Liver (tissue), 9 donors: ENCODE results near the gene RABL6. TPM values are rescaled to one million over a fixed set of nuclear protein-coding genes. Genes with fewer than 3 reads are reported as not detected.
A peak's percentile ranks its signal among the peaks of the same experiment; 100 is the strongest.
"Not testable (repeated sequence)": the region's sequence is repeated elsewhere in the genome, so short reads cannot be mapped to it uniquely, and the experiment has no call there.

Experiments used
- DNase-seq: peaks from one replicate; pipeline ENCODE4 v3.0.0-alpha.2; 2017; ENCODE audit warnings: low spot score
- H3K27ac ChIP-seq, 2 donors: one replicate each; pipeline ENCODE4 v1.7.0; 2013; ENCODE audit warnings: inconsistent platforms in 2 of 2, low read length in 2 of 2, control low read depth in 1 of 2, low read depth in 1 of 2, mild to moderate bottlenecking in 1 of 2
- H3K27me3 ChIP-seq, 4 donors: one replicate each; pipeline versions ENCODE4 v1.6.1 to v1.7.0; 2013; ENCODE audit warnings: low read length in 3 of 4, inconsistent platforms in 1 of 4, mild to moderate bottlenecking in 1 of 4, moderate library complexity in 1 of 4; ENCODE audit not compliant: control insufficient read depth in 4 of 4, insufficient read depth in 4 of 4
- H3K36me3 ChIP-seq, 4 donors: one replicate each; pipeline versions ENCODE4 v1.6.1 to v1.7.0; 2013; ENCODE audit warnings: low read length in 3 of 4, mild to moderate bottlenecking in 3 of 4, low read depth in 1 of 4, moderate library complexity in 1 of 4; ENCODE audit not compliant: control insufficient read depth in 4 of 4, insufficient read depth in 3 of 4
- H3K4me1 ChIP-seq, 4 donors: one replicate each; pipeline versions ENCODE4 v1.6.1 to v1.7.0; 2013; ENCODE audit warnings: low read length in 3 of 4, mild to moderate bottlenecking in 3 of 4, moderate library complexity in 1 of 4; ENCODE audit not compliant: control insufficient read depth in 4 of 4, insufficient read depth in 4 of 4
- H3K4me3 ChIP-seq, 3 donors: one replicate each; pipeline versions ENCODE4 v1.6.1 to v1.7.0; 2013; ENCODE audit warnings: low read length in 3 of 3, control low read depth in 1 of 3, low read depth in 1 of 3, mild to moderate bottlenecking in 1 of 3
- H3K9ac ChIP-seq, 2 donors: one replicate each; pipeline ENCODE4 v1.7.0; 2013; ENCODE audit warnings: low read length in 2 of 2, mild to moderate bottlenecking in 2 of 2, moderate library complexity in 2 of 2, control low read depth in 1 of 2, low read depth in 1 of 2
- H3K9me3 ChIP-seq, 4 donors: one replicate each; pipeline versions ENCODE4 v1.6.1 to v1.7.0; 2013; ENCODE audit warnings: low read length in 3 of 4; ENCODE audit not compliant: control insufficient read depth in 4 of 4
- EGR1 ChIP-seq, 2 donors: IDR thresholded peaks; 2 replicates each; pipeline ENCODE4 v1.6.1; 2016 to 2018; ENCODE audit warnings: antibody characterized with exemption in 2 of 2, low read depth in 2 of 2
- GABPA ChIP-seq, 2 donors: IDR thresholded peaks in 1 of 2; conservative IDR thresholded peaks in 1 of 2; 2 replicates each; pipeline ENCODE4 v1.6.1; 2016; ENCODE audit warnings: antibody characterized with exemption in 2 of 2, mild to moderate bottlenecking in 1 of 2, moderate library complexity in 1 of 2
- HNF4A ChIP-seq, 2 donors: conservative IDR thresholded peaks; 2 replicates each; pipeline ENCODE4 v1.6.1; 2016; ENCODE audit warnings: antibody characterized with exemption in 2 of 2, mild to moderate bottlenecking in 2 of 2
- HNF4G ChIP-seq: IDR thresholded peaks from 2 replicates; pipeline ENCODE4 v1.6.1; 2016; ENCODE audit warnings: antibody characterized with exemption
- NR2F2 ChIP-seq: IDR thresholded peaks from 2 replicates; pipeline ENCODE4 v1.6.1; 2016; ENCODE audit warnings: antibody characterized with exemption
- RAD21 ChIP-seq, 2 donors: IDR thresholded peaks; 2 replicates each; pipeline ENCODE4 v1.6.1; 2016; ENCODE audit warnings: antibody characterized with exemption in 2 of 2, mild to moderate bottlenecking in 2 of 2
- RXRA ChIP-seq, 2 donors: IDR thresholded peaks; 2 replicates each; pipeline ENCODE4 v1.6.1; 2017 to 2018; ENCODE audit warnings: antibody characterized with exemption in 2 of 2, mild to moderate bottlenecking in 1 of 2
- SP1 ChIP-seq: IDR thresholded peaks from 2 replicates; pipeline ENCODE4 v1.6.1; 2018; ENCODE audit warnings: antibody characterized with exemption, mild to moderate bottlenecking
- TAF1 ChIP-seq: conservative IDR thresholded peaks from 2 replicates; pipeline ENCODE4 v1.6.1; 2016; ENCODE audit warnings: antibody characterized with exemption, mild to moderate bottlenecking
- WGBS: extraction: QIAGEN DNeasy Blood & Tissue Kit; methylation state at CpG from one replicate; pipeline ENCODE4 v1.1.7; 2013; 5-methylcytosine and 5-hydroxymethylcytosine counted together
- polyA plus RNA-seq, 2 donors: library from polyadenylated mRNA; stranded (reverse) in 1 of 2; unstranded in 1 of 2; fragments of 200-250 nt in 1 of 2; fragments of >200 nt in 1 of 2; fragmentation: Nextera tagmentation in 1 of 2; extraction: Ambion mirVana in 1 of 2; gene quantifications; one replicate each; pipeline versions ENCODE4 v1.2.1 to v1.2.3, GENCODE V29; 2013 to 2015
- total RNA-seq, 2 donors: library from RNA; depleted of rRNA; stranded (reverse); fragments of >200 nt; gene quantifications; one replicate each; pipeline ENCODE4 v1.2.3, GENCODE V29; 2014
- TF ChIP-seq, protein P1 (sequence below): IDR thresholded peaks from 2 replicates; pipeline ENCODE4 v1.6.1; 2016; ENCODE audit warnings: antibody characterized with exemption
- TF ChIP-seq, protein P2 (sequence below): IDR thresholded peaks from 2 replicates; pipeline ENCODE4 v1.6.1; 2016; ENCODE audit warnings: antibody characterized with exemption
- TF ChIP-seq, protein P3 (sequence below): fragments of 150-350 bp; IDR thresholded peaks from 2 replicates; pipeline ENCODE4 v1.5.1; 2017; ENCODE audit warnings: improper control_type of control experiment, low read depth, low read length; ENCODE audit not compliant: missing input control
- donor health status: healthy.
- donor health status: healthy.
- donor health status: healthy.
- donor health status: healthy.
- donor health status: healthy.

RABL6 gene
- total and polyA plus RNA-seq, 4 donors: 3.6 to 32.6 (median 10.7) TPM

DNA sequence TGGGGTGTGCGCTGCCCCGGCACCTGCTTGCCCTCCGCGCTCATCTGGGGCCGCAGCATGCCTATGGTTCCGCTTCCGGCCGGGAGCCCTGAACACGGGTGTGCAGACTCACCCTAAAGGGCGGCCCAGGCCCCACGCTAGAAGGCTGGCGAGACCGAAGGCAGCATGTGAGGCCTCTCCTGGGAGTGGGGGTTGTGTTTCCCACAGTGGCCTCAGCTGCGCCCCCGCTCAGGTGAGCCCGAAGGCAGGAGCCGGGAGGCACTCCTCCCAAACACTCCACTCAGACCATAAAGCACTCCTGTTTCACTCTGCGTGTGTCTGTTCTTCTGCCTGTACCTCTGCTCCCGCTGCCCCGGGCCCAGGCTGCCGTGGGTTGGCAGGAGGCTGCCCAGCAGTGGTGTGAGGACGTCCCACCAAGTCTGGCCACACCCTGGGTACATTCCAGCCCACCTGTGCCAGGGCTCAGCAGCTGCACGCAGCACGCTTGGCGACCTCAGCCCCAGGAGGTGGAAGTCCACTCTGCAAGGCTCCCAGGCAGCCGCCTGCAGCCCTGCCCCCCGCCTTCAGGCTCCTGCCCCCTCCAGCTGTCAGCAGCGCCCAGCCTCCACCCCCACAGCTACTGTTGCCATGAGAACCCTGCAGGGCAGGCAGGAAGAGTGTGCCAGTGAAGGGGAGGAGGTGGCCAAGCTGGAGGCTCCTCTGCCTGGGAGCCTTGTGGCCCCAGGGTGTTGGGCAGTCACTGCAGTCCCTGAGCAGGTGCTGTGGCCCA lies 33.3 kb downstream of the RABL6 start:
- Histone ChIP-seq H3K4me3 (no peak overlapping the region), H3K27ac (peak overlapping the region in 1 of 2 donors; percentile 40), H3K9me3 (no peaks in the 10 kb centered on the region), H3K36me3 (peaks cover 0 to 9% (median 7%) of the 10 kb centered on the region in 4 donors), H3K9ac (no peak overlapping the region), H3K4me1 (peaks cover 16 to 40% (median 32%) of the 10 kb centered on the region in 4 donors), H3K27me3 (no peaks in the 10 kb centered on the region)
- no peak for DNase-seq
- TF ChIP-seq RAD21 (IDR thresholded peaks at IDR 0.05) (peak in 1 of 2 donors; percentile 56), HNF4G (peak; percentile 88), EGR1 (IDR thresholded peaks at IDR 0.05; ENCODE audit: low read depth in 2 of 2) (peak; percentile 71 to 76), GABPA (IDR thresholded peaks at IDR 0.05 in 1 of 2, conservative IDR thresholded peaks at IDR 0.05 in 1 of 2) (no peak), NR2F2 (peak; percentile 9), RXRA (IDR thresholded peaks at IDR 0.05) (peak; percentile 57 to 65), HNF4A (conservative IDR thresholded peaks at IDR 0.05) (peak; percentile 88 to 92), SP1 (peak; percentile 92), TAF1 (no peak)
- TF ChIP-seq, protein P1, sequence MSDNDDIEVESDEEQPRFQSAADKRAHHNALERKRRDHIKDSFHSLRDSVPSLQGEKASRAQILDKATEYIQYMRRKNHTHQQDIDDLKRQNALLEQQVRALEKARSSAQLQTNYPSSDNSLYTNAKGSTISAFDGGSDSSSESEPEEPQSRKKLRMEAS: no peak
- TF ChIP-seq, protein P2, sequence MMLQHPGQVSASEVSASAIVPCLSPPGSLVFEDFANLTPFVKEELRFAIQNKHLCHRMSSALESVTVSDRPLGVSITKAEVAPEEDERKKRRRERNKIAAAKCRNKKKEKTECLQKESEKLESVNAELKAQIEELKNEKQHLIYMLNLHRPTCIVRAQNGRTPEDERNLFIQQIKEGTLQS: no peak
- TF ChIP-seq, protein P3, sequence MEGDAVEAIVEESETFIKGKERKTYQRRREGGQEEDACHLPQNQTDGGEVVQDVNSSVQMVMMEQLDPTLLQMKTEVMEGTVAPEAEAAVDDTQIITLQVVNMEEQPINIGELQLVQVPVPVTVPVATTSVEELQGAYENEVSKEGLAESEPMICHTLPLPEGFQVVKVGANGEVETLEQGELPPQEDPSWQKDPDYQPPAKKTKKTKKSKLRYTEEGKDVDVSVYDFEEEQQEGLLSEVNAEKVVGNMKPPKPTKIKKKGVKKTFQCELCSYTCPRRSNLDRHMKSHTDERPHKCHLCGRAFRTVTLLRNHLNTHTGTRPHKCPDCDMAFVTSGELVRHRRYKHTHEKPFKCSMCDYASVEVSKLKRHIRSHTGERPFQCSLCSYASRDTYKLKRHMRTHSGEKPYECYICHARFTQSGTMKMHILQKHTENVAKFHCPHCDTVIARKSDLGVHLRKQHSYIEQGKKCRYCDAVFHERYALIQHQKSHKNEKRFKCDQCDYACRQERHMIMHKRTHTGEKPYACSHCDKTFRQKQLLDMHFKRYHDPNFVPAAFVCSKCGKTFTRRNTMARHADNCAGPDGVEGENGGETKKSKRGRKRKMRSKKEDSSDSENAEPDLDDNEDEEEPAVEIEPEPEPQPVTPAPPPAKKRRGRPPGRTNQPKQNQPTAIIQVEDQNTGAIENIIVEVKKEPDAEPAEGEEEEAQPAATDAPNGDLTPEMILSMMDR: no peak
- WGBS: 59% methylated on average over 28 of the region's 28 CpGs

DNA sequence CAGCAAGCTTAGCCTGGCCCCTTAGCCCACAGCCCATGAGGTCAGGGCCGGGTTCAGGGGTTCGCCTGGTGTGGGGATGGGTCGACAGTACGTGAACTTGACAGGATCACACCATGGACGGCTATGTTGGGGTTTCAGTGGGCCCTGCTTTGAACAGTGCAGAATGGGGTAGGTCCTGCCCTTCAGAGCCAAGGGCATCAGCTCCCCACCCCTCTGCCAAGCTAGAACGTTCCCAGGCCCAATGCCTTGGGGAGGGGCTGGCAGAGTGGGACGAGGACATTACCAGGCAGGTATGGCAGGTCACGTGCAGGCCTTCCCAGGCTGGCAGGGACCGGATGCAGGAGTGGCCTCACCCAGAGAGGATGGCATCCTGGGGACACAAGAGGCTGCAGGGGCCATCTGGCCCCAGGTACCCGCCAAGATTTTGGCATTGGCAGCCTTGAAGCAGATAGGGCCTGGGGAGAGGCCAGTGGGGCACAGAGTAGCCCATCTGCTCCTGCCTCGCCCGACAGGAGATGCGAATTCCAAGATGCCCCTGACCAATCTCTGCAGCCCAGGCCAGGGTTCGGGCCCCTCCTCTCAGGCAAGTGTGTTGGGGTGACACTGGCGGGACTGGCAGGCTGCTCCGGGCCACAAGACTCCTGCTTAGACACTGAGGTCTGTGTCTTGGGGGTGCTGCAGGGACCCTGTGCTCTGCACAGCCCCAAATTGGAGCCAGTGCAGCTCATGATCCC lies 34.1 kb downstream of the RABL6 start:
- H3K4me3 ChIP-seq: not testable (repeated sequence)

DNA sequence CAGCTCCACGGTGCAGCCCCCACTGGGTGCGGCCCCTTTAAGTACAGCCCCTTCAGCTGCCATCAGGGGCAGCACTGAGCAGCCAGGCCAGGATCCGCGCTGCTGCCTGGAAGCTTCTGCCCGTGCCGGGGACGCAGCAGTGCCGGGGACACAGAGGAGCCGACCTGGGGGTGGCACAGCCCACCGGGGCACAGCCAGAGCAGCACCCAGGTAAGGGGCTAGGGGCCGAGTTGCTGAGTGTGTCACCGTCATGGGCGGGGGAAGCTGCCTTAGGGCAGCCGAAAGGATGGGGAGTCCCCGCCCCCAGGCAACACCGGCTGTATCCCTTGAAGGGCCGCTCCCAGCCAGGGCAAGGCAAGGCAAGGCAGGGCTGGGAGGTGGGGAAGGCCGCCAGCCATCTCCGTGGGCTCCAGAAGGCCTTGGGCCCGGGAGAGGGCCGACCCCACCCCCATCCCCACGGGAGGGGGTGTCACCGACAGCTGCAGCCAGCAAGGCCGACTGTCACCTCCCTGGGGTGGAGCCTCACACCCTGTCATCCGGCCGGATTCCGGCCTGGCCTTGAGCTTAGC lies 34.7 kb downstream of the RABL6 start, which contains the start of gene AJM1:
Gene AJM1 (plus strand): TSS at position 99 of the 569 bp plus-strand sequence. CDS start 1,937 bp downstream, outside the sequence.
- not testable (repeated sequence) for H3K27me3 ChIP-seq, H3K9ac ChIP-seq, H3K36me3 ChIP-seq, H3K9me3 ChIP-seq
- Histone ChIP-seq H3K27ac (peak within 1 kb of the TSS in 1 of 2 donors; percentile 40), H3K4me3 (peak within 1 kb of the TSS in 1 of 3 donors; percentile 46), H3K4me1 (peaks cover 16 to 45% (median 37%) of the 10 kb centered on the region in 4 donors)
- DNase-seq: peak; percentile 79
- TF ChIP-seq, protein P3: peak; percentile 59
- peak; percentile 63 to 78 for TF ChIP-seq RAD21 (IDR thresholded peaks at IDR 0.05)
- WGBS: 2% methylated on average over 26 of the region's 27 CpGs

More for the DNA sequence above, 34.1 kb downstream of the RABL6 start:
- H3K36me3 ChIP-seq, H3K9ac ChIP-seq, H3K9me3 ChIP-seq, H3K27me3 ChIP-seq, DNase-seq: not testable (repeated sequence)
- WGBS: 40% methylated on average over 16 of the region's 16 CpGs
- peak overlapping the region in 1 of 2 donors; percentile 40 for H3K27ac ChIP-seq
- peaks cover 16 to 42% (median 34%) of the 10 kb centered on the region in 4 donors for H3K4me1 ChIP-seq

DNA sequence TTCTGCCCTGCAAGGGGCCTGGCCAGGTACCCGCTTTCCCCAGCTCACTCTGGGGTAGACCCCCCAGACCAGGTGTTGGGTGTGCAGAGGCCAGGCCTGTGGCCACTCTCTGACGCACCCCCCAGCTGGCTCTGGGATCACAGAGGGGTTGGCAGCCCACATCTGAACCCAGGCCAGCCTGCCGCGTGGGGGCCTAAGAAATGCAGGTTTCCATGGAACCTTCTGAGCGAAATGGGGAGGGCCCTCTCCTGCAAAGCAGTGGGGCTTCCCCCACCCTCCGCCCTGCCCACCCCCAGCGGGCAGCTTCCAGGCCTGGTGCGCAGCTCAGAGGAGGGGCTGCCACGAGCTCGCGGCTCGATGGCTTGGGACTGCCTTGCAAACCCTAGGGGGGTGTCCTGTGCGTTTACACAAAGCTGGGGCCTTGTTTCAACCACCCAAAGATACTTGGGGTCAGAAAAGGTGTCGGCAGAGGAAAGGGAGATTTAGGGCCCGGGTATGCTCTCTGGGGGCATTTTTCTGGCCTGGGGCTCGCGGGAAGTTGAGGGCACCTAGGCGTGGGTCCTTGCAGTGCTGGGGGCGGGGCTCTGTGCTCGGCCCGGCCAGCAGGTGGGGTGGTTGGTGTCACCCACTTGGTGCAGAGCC lies 35.5 kb downstream of the RABL6 start:
- not testable (repeated sequence) for DNase-seq, H3K9me3 ChIP-seq, H3K36me3 ChIP-seq, H3K9ac ChIP-seq, H3K27ac ChIP-seq, H3K27me3 ChIP-seq, H3K4me3 ChIP-seq
- WGBS: 22% methylated on average over 21 of the region's 21 CpGs
- peaks cover 16 to 50% (median 42%) of the 10 kb centered on the region in 4 donors for H3K4me1 ChIP-seq
